GM21515 (cell line): ENCODE data around the gene PRKCSH.
"Not testable (repeated sequence)": the region's sequence is repeated elsewhere in the genome, so short reads cannot be mapped to it uniquely, and the experiment has no call there.

ENCODE experiments used
- ATAC-seq: cut with Tn5 transposase; IDR thresholded peaks from one replicate; pipeline ENCODE4 v1.9.1; 2021; ENCODE audit not compliant: unreplicated experiment

PRKCSH gene

DNA sequence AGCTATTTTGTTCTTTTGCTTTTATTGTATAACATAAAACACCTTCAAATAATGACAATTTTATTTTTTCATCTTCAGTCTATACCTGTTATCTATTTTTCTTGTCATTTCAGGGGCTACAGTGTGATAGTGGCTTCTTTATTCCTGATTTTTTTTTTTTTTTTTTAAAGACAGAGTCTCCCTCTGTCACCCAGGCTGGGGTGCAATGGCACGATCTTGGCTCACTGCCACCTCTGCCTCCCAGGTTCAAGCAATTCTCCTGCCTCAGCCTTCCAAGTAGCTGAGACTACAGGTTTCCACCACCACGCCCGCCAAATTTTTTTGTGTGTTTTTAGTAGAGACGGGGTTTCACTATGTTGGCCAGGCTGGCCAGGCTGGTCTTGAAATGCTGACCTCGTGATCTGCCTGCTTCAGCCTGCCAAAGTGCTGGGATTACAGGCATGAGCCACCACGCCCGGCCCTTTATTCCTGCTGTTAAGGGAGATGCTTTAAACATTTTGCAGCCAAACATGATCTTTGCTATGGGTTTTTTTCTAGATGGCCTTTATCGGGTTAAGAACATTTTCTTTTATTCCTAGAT is 32.9 kb downstream of the PRKCSH start:
- not testable (repeated sequence) for ATAC-seq

DNA sequence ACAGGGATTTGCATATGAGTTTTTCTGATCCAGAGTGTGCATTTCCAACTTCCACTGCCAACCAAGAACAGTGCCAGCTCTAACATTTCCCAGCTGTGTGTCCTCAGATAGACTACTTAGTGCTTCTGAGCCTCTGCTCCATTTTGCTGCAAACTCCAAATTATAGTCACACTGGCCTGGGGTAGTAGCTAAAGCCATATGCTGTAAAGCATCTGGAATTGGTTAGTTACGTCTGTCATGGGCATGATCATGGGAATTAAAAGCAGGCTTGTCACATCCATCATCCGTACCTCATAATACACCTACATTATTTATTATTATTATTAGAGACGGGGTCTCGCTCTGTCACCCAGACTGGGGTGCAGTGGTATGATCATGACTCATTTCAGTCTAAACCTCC is 38.3 kb downstream of the PRKCSH start:
- no peak for ATAC-seq

DNA sequence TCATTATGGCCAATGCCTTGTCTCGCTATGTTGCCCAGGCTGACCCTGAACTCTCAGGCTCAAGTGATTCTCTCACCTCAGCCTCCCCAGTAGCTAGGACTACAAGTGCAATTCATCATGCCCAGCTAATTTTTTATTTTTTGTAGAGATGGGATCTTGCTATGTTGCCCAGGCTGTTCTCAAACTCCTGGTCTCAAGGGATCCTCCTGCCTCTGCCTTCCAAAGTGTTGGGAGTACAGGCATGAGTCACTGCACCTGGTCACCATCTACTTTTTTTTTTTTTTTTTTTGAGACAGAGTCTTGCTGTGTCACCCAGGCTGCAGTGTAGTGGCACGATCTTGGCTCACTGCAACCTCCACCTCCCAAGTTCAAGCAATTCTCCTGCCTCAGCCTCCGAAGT is 39.9 kb downstream of the PRKCSH start:
- ATAC-seq, result not testable (repeated sequence)

DNA sequence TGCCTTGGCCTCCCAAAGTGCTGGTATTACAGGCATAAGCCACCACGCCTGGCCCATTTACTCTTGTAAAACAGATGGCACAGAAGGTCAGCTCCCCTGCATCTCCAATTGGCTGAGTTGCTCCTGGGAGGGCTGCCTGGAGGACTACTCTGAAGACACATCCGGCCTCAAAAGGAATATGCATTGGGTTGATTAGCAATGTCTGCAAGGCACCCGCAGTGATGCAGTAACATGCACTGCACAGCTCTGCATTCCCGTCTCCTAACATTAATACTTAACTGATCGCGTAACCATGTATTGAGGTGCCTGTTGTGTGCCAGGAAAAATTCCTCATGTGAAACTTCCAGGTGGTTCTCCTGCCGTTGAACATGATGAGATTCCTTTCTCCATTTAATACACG is 40.4 kb downstream of the PRKCSH start:
- no peak for ATAC-seq

DNA sequence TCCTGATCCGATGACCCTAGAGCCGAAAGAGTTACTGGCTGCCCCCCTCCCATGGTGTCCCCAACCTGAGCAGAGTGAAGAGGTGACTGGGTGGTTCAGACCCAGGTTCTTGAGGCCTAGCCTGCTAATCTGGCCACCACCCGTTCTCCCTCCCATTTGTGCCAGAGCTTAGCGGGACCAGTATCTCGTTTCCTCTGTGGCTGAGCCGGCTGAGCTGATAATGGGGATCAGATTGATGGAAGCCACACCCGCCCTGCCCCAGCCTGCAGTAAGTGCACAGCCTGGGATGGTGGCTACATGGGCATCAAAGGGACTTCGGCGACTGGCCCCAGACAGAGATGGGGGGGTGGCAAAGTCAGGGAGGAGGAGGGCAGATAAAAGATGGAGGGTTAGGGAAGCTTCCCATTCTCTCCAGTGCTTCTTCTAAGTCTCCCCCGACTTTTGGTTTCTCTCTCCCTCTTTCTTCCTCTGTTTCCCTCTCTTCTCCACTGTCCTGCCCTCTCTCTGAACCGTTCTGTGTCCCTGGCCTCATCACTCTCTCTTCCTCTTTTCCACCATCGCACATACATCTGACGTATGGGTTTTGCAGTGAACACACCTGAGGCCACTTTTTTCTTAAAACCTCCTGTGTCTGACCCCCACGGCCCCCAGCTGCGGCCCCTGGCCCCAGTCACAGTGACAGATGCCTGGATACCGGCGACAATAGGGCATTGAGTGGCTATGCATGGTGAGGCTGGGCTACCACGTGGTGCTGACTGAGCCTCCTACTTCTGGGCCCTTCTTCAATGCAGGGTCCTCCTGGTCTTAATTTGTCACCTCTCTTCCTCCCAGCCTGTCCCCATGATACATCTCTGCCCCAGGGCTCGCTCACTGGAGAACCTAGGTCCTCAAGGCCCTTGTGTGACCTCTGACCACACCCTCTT is 43.0 kb downstream of the PRKCSH start:
- ATAC-seq, result no peak

DNA sequence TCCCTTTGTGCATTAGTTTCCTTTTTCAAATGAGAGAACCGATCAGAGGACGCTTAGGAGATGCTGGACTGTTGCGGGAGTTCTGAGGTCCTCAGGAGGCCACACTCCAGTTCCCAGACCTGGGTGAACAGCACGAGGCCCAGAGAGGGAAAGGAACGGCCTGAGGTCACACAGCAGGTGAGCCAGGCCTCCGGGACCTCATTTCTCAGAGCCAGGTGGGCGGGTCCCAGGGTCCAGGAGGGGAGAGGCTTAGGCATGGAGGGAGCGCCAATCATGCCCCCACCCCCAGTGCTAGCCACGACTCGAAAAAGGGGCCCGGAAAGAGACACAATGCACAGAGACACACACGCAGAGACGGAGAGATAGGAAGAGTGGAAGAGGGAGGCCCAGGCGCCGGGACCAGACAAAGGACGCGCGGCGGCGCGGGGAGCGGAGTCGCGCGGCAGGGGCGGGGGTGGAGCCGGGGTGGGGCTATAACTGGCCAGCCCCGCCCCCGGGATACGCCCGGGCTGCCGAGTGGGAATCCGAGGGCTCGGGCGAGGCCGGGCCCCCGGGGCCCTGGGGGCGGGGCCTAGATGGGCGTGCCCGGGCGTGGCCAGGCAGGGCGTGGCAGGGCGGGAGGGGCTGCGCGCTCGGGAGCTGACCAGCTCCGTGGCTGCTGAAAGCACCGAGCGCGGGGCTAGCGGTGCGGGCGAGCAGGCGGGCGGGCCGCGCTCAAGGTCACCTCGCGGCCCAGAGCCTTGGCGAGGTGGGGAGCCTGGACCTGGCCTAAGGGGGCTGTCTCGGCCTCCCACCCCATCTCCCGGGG is 43.9 kb downstream of the PRKCSH start:
- no peak for ATAC-seq

DNA sequence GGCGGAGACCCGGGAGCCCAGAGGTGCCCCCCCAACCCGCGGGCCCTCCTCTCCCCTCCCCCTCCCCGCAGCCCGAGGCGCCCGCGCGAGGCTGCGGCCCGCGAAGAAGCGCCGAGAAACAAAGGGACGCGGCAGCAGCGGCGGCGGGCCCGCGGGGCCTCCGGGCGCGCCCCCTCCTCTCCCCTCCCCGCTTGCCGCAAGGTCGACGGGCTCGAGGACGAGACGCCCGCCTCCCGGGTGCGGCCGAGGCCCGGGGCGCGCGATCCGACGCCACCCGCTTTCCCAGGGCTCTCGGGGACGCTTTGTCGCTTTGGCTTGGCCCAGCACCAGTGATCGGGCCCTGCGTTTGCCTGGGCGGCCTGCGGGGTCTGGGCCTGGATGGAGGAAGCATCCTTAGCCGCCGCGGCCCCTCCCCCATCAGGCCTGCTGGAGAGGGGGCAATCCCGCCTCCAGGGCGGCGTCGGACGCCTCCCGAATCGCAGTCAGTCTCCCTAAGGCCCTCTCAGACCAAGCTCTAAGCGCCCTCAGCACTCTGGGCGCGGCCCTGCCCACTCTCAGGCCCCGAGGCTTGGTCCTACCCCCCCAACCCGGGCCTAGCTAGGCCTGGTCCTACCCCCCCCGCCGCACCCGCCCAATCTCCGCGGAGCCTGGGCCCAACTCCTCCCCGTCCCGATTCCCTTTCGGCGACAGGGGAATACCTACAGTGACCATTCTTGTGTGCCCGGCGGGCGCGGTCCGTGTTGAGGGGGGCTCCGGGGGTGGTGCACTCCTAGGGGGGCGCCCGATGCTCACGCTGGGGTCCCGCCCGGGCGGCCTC is 44.7 kb downstream of the PRKCSH start:
- no peak for ATAC-seq

DNA sequence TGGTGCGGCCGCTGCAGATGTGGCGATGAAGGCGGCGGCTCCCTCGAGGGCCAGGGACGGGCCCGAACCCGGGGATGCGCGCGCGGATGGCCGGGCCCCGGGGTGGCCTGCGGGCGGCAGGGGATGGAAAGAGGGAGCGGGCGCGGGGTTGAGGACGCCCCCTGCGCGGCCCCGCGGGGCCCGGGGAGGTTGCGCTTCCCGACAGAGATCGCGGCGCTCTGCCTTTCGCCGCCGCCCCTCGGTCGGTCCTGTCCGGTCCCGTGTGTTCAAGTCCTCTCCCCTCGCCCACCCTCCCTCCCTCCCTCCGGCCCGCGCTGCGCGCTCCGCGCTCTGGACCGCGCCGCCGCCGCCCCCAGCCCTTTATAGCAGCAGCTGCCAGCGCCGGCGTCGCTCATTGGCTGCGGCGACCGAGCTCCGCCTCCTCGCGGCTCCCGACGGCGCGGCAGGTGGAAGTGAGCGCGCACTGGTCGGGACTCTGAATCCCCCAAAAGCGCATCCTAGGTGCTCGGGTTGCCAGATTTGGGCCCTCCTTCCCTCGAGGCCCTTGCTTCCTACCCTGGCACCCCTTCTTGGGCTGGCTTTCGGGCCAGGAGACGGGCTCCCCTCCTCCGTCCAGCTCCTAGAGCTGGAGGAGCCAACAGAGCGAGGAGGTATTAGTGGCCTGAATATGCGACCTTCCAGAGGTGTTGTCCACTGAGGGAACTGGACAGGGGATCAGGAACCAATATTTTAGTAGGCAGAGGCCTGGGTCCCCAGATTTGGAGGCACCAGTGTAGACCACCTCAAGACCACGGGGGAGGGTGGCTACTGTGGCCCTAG is 45.5 kb downstream of the PRKCSH start, which contains the start of gene ELAVL3:
TSS of gene ELAVL3 (minus strand) at position 332 of the 819 bp plus-strand sequence. CDS start 438 bp downstream, outside the sequence.
- ATAC-seq, result no peak

DNA sequence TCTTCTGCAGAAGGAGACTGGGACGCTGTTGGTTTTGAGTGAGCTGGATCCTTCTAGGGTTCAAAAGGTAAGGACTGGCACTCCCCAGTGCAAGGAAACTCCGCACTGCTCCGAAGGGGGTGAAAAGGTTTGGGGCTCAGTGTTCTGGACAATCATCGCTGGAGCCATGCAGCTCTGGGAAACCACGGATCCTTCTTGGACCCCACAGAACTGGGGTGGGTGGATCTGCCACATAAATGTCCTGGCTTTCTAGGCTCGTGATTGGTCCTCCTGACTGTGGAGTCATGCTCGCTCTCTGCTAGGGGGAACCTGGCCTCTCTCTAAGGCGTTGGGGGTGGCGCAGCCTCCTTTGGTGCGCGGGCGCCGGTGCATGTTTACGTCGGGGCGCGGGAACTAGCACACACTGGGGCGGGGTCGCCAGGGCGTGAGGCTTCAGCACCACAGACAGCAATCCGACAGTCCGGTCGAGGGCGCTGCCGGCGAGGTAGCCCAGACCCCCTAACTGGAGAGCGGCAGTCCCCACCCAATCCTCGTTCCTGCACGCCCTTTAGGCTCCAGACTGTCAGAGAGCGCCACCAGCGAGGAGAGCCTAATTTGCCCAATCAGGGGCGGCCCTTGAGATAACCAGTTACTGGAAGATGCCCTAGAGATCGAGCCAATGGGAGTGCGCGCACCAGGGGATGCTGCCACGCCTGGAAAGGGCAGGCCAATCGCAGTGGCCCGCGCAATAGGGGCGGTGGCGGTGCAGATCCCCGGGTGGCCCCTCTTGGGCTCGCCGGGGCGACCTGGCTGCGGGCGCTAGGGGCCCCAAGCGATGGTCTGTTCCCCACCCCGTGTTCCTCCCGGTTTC is 46.3 kb downstream of the PRKCSH start:
- peak; percentile 48 for ATAC-seq

DNA sequence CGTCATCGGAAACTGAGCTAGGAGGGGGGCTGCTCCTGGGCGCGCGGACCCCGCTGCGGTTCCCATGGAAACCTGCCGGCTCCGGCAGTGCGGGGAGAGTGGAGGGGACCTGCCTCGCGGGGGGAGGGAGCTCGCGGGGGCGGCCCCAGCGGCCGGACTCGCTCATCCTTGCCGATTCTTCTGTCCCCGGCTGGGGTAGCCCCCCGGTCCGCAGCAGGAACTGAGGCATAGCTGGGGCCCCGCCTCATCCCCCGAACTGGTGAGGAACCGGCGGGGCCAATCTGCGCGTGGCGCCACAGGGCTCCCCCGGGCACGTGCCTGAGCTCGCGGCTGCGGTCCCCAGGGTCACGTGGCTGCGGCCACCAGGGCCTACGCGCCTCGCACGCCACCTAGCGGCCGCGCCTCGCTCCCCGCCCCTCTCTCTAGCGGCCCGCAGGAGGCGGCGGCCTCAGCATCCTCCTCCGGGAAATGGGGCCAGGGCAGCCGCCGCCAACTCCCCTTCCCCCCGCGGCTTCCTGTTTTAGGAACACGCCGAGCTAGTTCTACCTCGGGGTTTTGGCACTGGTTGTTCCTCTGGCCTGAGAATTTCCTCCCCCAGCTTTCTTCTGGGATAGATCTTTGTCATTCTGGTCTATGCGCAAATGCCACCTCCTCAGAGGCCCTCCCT is 47.1 kb downstream of the PRKCSH start:
- ATAC-seq, result peak; percentile 46

DNA sequence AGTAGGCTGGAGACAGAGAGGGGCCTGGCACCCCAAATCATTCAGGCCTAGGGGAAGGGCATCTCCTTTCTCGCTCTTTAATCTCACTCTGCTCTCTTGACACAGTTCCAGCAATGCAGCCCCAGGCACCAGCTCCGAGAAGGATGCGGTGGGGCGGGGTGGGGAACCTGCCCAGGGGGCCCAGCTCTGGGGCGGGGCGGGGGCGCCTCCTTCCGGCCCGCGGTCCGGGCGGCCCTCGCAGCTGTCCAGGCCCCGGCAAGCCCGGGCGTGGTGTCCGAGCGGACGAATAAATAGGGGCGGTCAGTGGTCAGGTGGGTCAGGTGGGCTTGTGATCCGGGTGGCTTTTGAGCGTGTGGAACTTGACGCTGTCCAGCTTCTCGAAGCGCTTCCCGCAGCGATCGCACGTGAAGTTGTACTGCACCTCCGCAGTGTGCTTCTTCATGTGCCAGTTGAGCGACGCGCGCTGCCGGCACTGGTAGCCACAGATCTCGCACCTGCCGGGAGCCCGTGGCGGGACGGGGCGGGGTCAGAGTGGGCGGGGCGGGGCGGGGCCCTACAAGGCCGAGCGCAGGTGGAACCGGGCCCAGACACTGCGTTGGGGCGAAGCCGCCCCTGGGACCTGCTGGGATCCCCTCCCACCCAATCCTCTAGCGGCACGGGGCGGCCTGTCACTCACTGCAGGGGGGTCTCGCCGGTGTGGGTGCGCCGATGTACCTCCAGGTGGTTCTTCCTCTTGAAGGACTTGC is 48.1 kb downstream of the PRKCSH start:
- no peak for ATAC-seq

DNA sequence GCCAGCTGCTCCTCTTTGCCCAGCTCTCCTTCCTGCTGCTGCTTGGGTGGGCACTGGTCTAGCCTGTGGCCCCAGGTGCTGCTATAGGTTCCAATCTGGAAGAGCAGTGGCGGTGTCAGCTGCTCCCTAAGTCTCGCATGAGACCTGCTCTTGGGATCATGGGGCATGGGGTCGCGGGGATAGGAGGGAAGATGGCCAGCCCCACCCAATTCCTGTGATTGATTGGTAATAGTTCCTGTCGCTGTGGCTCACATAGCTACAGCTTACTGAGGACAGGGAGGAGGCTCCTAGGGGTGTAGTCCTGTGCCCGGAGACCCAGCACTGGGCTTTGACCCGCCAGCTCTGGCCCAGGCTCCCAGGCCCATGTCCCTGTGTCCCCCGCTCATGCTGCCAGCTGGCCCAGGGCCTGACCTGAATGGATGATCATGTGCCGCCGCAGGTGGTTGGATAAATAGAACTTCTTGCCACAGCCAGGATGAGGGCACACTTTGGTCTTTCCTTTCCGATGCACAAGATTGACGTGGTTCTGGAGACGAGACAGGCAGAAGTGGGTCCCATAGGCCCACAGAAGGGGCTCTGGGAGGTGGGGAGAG is 49.9 kb downstream of the PRKCSH start:
- ATAC-seq, result no peak

DNA sequence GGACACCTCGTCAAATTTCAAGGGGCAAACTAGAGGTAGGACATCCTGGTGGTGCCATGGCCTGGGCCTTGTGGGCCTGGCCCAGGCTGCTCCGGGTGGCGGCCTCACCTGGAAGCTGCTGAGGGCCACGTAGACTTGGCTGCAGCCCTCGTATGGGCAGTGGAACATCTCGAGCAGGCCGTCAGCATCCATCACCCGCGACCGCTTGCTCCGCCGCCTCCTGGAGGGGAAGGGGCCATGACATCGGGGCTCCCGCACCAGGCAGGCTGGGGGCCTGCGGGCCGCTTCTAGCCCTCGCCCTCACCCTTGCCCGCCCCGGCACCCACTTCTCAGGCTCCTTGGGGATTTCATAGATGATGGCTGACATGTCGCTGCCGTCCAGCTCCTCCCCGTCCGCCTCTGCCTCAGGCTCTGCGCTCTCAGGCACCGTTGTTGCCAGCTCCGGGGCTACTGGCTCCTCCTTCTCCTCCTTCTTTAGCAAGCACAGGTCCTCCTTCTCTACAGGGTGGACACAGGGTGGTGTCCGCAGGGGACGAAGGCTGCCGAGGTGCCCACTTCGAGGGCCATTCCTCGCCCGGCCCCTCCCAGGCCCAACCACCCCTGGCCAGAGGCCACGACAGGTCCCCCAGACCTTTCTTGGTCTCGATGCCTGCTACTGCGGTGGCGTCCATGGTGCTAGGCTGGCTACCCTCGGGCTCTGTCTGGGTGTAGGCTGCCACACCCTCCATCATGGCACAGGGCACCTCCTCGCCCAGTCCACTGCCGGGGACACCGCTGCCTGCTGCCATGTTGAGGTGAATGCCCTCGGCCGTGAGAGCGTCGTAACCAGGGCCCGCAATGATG is 51.4 kb downstream of the PRKCSH start:
- no peak for ATAC-seq

DNA sequence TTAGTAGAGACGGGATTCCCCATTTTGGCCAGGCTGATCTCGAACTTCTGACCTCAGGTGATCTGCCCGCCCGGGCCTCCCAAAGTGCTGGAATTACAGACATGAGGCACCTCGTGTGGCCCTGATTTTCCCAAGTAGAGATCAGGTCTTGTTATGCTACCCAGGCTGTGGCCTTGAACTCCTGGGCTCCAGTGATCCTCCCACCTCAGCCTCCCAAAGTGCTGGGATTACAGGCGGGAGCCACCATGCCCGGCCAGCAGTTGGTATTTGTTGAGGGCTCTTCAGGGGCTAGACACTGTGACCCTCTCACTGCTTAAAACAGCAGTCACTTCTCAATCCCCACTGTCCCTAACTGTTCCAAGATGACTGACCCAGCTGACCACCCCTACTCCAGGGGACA is 53.9 kb downstream of the PRKCSH start:
- no peak for ATAC-seq

DNA sequence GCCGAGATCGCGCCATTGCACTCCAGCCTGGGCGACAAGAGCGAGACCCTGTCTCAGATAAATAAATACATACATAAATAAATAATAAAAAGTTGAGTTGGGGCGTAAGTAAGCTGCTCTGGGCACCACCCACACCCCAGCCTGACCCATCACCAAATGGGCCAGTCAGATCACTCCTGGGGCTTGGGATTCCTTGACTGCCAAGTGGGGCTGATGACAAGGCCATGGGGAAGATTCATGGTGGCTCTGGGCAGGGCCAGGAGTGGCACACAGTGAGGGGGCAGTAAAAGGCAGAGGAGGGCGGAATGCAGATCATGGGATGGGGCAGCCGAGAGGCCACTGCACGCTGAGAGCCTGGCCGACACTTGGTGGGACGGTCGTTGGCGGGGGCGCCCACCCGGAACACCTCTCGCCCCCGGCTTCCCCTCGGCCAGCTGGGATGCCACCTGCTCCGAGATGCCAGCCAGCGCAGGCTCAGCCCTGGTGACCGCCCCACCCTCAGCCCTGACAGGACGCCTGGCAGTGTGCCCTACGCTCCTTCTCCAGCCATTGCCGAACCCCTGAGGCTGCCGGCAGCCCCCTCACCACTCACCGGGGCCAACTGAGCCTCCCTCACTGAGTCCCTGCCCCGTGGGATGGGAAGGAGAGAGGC is 59.3 kb downstream of the PRKCSH start:
- ATAC-seq, result no peak

DNA sequence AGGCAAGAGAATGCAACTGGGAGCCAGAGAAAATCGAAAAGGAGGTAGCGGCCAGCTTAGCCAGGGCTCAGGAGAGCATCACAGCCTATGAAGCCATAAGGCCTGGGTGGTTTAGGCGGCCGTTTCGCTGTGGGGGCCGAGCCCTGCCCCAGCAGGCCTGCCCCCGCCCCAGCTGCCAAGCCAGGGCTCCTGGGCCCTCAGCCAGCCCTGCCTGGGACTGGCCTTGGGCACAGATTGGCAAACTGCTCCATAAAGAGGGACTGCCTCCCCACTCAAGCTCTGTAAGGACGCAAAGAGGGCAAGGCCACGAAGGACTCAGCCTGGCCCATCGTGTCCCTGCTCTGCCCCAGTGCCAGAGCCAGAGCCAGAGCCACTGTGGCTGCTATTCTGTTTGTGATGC is 60.0 kb downstream of the PRKCSH start:
- no peak for ATAC-seq
